Right ventricle myocardium superior (tissue), 1 donor: ENCODE results near the gene CTTN. TPM values are rescaled to one million over a fixed set of nuclear protein-coding genes. Genes with fewer than 3 reads are reported as not detected.

ENCODE experiments used
- ATAC-seq: fragments of 200-7000 bp; cut with Tn5 transposase; one replicate; pipeline ENCODE4 v1.9.1; 2020; ENCODE audit warnings: mild to moderate bottlenecking; ENCODE audit not compliant: poor library complexity
- DNase-seq: peaks from one replicate; pipeline ENCODE4 v3.0.0-alpha.2; 2020
- intact Hi-C: fragments of 100-400 bp; cut with DNase I; formaldehyde crosslinking; loops from one replicate; pipeline ENCODE4 v1.11.2; 2022
- total RNA-seq: library from RNA; stranded (reverse); fragmentation: NEBNext Ultra II Directional; extraction: Animal tissue kit (Norgen Biotek cat#: 25700); gene quantifications from one replicate; pipeline ENCODE4 v1.2.1, GENCODE V29; 2021
- donor health status: DM: no; HTN: yes; CAD: no; lungs with severe emphysema.

The CTTN gene
- total RNA-seq, 1 donor from 2014 or later = 156 TPM

- DNase-seq (no peak), ATAC-seq (no peak)
- intact Hi-C loops = no loop called here
Observed at GRCh38 chr11:70421123-70421522, 22.8 kb downstream of the CTTN start.

GRCh38 chr11:70422692-70423522 is 24.6 kb downstream of the CTTN start:
- no peak for DNase-seq

GRCh38 chr11:70423523-70424505 is 25.5 kb downstream of the CTTN start:
- DNase-seq (no peak), ATAC-seq (peak; percentile 9)
- intact Hi-C loops = no loop called here

More at GRCh38 chr11:70422692-70423522, 24.6 kb downstream of the CTTN start:
- intact Hi-C loops = no loop called here
- ATAC-seq = no peak

- DNase-seq = no peak
- ATAC-seq = no peak
- intact Hi-C loops = no loop called here
Observed at GRCh38 chr11:70424765-70425344, 26.5 kb downstream of the CTTN start.

- intact Hi-C loops = no loop called here
- no peak for DNase-seq
- no peak for ATAC-seq
Observed at GRCh38 chr11:70427436-70427835, 29.1 kb downstream of the CTTN start.

DNA sequence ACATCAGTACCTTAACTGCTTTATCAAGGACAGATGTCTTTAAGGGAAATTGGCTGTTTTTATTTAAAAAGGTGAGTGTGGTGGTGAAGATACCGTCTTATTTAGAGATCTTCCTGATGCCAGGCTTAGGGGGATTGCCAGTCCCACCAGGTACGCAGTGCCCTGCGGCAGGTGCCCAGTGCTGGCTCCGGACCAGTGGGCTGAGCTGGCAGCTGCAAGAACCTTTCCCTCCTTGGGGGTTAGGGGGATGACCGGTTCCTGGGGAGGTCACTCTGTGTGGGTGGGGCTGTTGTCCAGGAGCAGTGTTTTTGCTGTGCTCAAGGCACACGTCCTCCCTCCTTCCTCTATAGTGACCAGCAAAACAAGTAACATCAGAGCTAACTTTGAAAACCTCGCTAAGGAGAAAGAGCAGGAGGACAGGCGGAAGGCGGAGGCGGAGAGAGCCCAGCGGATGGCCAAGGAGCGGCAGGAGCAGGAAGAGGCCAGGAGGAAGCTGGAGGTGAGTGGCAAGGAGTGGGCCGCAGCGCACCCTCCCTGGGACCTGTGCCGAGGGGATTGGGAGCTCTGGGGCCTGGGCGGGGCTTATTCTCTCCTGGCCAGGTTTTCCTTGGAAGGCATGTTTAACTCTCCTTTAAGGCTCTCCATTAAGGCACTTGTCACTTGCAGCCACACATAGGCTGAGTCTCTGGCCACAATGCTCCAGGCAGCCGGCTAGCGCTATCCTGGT is 30.5 kb downstream of the CTTN start:
- intact Hi-C loops = no loop called here
- DNase-seq (no peak), ATAC-seq (no peak)

- intact Hi-C loops = no loop called here
- no peak for DNase-seq
- ATAC-seq = no peak
Observed at GRCh38 chr11:70429428-70429705, 31.0 kb downstream of the CTTN start.

GRCh38 chr11:70429724-70430521 is 31.6 kb downstream of the CTTN start:
- DNase-seq = no peak
- intact Hi-C loops = no loop called here
- no peak for ATAC-seq

- no peak for DNase-seq
Observed at GRCh38 chr11:70430671-70431574, 32.6 kb downstream of the CTTN start.

GRCh38 chr11:70431611-70432010 is 33.3 kb downstream of the CTTN start:
- intact Hi-C loops = no loop called here
- no peak for DNase-seq

More at GRCh38 chr11:70430671-70431574, 32.6 kb downstream of the CTTN start:
- no peak for ATAC-seq
- intact Hi-C loops = no loop called here

DNA sequence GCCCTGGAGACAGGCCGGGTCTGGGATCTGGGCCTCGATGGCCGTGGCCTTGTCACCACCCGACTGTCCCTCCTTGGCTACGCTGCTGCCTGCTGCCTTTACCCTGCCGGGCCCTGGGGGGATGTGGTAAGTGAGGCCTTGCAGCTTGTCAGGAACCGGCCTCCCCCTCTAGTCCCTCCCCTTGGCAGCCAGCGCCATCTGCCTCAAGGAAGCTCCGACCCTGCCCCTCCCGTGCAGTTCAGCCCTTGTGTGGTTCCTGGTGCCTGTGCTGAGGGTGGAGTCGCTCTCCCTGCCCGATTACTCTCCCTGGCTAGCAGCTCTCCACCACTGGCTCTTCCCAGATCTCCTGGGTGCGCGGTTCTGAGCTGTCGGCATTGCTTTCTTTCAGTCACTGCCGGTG is 33.7 kb downstream of the CTTN start:
- intact Hi-C loops = no loop called here
- DNase-seq (no peak), ATAC-seq (no peak)

More at GRCh38 chr11:70431611-70432010, 33.3 kb downstream of the CTTN start:
- no peak for ATAC-seq

DNA sequence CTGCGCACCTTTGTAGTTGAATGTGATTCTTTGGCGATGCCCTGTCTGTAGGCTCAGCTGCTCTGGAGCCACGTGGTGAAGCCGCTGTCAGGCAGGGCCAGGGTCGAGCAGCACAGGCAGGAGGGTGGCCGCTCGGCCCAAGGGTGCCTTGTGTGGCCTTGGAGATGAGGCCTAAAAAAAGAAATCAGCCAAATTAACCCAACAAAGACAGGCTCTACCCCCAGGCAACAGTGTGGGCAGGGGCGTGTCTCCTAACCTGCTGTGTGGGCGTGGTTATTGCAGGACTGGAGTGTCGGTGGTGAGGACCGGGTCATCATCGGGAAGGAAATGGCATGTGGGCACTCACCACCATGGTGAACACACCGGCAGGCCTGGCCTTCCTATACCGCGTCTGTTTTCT is 34.3 kb downstream of the CTTN start:
- intact Hi-C loops = no loop called here
- no peak for DNase-seq
- no peak for ATAC-seq

- ATAC-seq (no peak), DNase-seq (no peak)
- intact Hi-C loops = no loop called here
Observed at GRCh38 chr11:70433038-70433437, 34.7 kb downstream of the CTTN start.

DNA sequence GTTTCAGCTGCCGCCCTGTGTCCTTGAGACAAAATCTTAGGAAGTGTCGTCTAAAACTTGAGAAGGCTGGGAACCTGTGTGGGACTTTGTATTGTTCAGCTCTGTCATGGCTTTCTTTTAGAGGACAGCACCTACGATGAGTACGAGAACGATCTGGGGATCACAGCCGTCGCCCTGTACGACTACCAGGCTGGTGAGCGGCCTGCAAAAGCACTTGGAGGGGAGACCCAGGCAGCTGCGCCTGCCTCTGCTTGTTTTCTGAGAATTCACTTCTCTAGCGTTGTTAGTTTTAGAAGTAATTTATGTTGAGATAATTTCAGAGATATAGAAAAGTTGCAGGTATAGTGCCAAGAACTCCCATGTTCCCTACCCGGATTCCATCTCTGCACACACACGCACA is 35.2 kb downstream of the CTTN start:
- DNase-seq (no peak), ATAC-seq (no peak)
- intact Hi-C loops = no loop called here

- intact Hi-C loops = no loop called here
- DNase-seq (no peak), ATAC-seq (peak; percentile 13)
Observed at GRCh38 chr11:70433966-70434812, 35.9 kb downstream of the CTTN start.

DNA sequence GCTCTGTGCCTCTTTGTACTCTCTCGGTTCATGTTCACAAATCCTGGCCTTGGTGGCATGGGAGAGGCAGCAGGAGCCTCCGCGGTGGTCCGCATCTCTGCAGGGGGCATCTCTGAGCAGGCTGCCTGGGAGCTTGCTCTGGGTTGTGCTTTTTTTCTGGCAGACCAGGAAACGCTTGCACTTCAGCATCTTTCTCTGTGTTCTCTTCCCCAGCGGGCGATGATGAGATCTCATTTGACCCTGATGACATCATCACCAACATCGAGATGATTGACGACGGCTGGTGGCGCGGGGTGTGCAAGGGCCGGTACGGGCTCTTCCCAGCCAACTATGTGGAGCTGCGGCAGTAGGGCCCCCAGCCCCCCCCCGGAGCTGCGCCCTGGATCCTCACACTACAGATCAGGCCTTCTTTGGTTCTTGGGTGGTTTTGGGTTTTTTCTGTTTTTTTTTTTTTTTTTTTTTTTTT is 36.5 kb downstream of the CTTN start:
- no peak for DNase-seq
- intact Hi-C loops = no loop called here
- ATAC-seq = no peak
